ENCODE measurements around the gene PPT1.

DNA sequence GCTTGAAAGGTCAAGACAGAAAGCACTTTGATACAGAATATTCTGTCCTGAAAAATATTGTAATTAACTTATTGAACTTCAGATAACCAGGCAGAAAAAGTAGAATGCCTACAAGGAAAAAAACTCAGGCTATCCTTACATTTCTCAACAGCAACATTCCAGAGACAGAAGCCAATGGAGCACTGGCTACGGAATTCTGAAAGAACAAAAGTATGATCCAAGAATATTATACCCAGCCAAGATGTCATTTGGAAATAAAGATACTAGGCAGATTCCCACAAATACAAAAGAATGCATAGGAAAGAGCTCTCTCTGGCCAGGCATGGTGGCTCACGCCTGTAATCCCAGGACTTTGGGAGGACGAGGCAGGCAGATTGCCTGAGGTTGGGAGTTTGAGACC lies 5.8 kb upstream of the PPT1 start:
- TF ChIP-seq, protein P1, sequence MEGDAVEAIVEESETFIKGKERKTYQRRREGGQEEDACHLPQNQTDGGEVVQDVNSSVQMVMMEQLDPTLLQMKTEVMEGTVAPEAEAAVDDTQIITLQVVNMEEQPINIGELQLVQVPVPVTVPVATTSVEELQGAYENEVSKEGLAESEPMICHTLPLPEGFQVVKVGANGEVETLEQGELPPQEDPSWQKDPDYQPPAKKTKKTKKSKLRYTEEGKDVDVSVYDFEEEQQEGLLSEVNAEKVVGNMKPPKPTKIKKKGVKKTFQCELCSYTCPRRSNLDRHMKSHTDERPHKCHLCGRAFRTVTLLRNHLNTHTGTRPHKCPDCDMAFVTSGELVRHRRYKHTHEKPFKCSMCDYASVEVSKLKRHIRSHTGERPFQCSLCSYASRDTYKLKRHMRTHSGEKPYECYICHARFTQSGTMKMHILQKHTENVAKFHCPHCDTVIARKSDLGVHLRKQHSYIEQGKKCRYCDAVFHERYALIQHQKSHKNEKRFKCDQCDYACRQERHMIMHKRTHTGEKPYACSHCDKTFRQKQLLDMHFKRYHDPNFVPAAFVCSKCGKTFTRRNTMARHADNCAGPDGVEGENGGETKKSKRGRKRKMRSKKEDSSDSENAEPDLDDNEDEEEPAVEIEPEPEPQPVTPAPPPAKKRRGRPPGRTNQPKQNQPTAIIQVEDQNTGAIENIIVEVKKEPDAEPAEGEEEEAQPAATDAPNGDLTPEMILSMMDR (IDR thresholded peaks at IDR 0.05 in 8 of 11, conservative IDR thresholded peaks at IDR 0.05 in 3 of 11): no peak
- TF ChIP-seq POLR2A (IDR thresholded peaks at IDR 0.05) (no peak), POLR2AphosphoS5 (IDR thresholded peaks at IDR 0.05) (no peak)

Measured in spleen (tissue), 7 donors.